ENCODE measurements around the gene ZSWIM4.

ZSWIM4 gene

DNA sequence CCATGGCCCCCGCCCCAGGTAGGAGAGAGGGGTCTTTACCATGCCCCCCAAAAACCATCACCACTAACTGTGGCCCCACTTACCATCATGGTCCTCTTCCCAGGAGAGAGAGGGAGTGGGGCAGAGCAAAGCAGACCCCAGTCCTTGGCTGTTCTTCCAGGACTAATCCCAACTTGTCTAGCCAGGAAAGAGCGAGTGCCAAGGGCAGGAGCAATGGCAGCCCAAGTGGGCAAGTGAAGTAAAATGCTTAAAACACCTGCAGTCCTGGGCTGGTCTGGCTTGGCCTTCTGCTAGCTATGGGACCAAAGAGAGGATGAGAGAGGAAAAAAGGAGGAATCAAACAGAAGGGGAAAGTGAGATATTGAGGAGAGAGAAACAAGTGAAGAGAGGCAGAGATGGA, 17.9 kb downstream of the ZSWIM4 start:
- DNase-seq = no peak

DNA sequence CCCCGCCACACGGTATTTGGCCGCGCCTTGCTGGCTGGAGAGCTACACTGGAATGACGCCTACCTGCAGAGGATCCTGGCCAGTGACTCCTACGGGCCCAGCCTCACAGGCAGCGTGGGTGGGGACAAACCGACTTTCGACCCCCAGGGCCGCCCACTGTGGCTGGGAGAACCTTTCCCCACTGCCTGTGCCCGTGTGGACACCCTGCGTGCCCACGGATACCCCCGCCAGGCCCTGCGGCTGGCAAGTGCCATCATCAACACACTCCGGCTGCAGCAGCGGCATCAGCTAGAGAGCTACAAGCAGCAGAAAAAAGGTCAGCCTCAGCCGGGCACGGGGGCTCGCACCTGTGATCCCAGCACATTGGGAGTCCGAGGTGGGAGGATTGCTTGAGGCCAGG, 19.3 kb downstream of the ZSWIM4 start:
- DNase-seq = no peak

DNA sequence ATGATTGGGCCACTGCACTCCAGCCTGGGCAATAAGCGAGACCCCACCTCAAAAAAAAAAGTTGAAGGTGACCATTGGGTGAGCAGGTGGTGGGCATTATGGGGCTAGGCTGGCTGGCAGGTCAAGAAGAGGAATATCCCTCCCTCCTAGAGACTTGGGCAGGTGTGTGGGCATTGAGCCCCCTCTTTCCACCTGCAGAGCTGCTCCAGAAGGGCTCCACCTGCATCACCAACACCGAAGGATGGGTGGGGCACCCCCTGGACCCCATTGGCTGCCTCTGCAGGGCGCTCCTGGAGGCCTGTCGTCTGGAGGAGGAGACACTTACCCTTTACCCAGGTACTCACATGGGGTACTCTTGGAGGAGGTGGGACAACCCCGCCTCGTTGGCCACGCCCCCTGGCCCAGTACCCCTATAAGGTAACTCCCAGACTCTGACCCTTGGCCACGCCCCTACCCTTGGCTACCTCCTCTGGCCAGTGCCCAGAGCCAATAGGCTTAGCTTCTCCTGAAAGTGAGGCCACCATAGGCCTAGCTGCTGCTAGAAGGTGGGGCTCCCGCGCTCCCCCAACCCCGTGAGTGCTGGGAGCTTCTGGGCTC, 21.9 kb downstream of the ZSWIM4 start:
- no peak for DNase-seq

DNA sequence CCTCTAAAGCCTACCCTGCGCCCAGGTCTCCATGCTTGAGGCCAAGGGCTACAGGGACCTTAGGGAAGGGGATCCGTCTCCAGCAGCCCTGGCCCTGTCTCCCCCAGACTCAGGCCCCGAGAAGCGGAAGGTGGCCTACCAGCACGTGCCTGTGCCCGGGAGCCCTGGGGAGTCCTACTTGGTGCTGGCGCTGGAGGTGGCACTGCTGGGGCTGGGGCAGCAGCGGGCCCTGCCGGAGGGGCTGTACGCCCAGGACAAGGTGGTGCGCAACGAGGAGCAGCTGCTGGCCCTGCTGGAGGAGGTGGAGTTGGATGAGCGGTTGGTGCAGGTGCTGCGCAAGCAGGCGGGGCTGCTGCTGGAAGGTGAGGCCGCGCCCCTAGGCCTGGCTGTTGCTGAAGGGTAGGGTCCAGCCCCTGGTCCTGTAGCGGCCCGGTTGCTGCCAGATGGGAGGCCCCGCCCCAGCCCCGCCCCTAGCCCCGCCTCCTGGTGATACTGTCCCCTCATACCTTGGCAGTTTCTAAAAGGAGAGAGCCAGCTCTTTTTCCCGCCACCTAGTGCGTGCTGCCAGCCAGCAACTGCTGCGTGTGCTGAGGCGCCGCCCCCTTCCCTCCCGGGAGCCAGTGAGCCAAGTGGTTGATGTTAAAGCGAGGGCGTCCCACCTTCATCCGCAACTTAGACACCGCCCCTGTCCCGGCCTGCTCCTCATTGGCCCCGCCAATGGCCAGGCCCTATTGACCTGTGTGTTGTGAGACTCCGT, 22.6 kb downstream of the ZSWIM4 start:
- DNase-seq = no peak

DNA sequence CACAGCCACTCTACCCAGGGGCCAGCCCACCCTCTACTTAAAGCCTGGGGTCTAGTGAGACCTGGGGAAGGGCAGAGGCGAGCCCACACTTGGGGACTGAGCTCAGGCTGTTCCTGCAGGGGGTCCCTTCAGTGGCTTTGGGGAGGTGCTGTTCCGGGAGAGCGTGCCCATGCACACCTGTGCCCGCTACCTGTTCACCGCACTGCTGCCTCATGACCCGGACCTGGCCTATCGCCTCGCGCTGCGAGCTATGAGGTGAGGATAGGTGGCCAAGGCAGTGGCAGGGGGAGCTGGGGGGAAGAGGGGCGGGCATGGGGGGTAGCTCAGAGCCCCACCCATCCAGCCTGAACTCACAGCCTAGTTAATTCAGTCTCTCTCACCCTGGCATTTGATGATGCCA, 24.0 kb downstream of the ZSWIM4 start:
- DNase-seq = no peak

DNA sequence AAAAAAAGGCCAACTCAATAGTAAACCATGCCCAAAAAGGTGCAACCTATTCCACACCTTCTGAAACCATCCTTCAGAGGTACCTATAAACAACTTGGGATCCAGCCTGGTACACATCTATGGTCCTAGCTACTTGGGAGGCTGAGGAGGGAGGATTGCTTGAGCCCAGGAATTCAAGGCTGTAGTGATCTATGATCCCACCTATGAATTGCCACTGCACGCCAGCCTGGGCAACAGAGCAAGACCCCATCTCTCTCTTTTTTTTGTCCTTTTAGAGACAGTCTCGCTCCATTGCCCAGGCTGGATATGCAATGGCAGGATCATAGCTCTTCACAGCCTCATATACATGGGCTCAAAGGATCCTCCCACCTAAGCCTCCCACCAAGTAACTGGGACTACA, 26.0 kb downstream of the ZSWIM4 start:
- no peak for DNase-seq

DNA sequence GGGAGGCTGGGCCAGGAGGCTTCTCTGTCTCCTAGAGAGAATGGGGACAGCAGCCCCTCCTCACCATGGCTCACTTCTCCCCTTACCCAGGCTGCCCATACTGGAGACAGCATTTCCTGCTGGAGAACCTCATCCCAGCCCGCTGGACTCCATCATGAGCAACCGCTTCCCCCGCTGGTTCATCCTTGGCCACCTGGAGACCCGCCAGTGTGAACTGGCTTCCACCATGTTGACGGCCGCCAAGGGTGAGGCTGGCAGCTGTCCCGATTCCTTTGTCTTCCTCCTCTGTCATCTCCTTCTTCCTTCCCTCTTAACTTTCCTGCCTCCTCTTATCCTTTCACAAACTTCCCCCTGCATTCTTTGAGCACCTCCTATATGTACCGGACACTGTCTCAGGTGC, 28.0 kb downstream of the ZSWIM4 start:
- no peak for DNase-seq

DNA sequence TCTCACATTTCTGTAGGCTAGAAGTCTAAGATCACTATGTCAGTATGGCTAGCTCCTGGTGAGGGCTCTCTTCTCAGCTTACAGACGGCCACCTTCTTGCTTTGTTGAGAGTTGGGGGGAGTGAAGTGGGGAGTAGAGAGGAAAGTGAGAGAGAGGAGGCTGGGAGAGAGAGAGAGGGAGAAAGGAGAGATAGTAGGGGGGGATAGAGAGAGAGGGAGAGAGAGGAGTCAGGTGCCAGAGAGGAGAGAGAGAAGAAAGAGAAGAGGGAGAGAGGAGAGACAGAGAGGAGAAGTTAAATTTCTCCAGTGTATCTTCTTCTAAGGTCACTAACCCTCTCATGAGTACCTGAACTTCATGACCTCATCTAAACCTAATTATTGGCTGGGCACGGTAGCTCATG, 28.7 kb downstream of the ZSWIM4 start:
- DNase-seq = no peak

DNA sequence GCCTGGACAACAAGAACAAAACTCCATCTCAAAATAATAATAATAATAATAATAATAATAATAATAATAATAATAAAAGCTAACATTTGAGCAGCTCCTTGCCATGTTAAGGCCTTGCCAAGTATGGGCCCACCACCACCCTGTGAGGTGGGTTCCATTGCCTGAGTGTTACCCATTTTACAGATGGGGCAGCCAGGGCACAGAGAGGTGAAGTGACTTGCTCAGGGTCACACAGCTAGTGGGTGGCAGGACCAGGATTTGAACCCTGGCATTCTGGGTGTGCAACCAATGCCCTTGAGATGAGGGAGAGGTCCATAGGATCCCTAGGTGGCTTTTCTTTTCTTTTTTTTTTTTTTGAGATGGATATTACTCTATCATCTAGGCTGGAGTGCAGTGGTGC, 29.5 kb downstream of the ZSWIM4 start:
- no peak for DNase-seq

DNA sequence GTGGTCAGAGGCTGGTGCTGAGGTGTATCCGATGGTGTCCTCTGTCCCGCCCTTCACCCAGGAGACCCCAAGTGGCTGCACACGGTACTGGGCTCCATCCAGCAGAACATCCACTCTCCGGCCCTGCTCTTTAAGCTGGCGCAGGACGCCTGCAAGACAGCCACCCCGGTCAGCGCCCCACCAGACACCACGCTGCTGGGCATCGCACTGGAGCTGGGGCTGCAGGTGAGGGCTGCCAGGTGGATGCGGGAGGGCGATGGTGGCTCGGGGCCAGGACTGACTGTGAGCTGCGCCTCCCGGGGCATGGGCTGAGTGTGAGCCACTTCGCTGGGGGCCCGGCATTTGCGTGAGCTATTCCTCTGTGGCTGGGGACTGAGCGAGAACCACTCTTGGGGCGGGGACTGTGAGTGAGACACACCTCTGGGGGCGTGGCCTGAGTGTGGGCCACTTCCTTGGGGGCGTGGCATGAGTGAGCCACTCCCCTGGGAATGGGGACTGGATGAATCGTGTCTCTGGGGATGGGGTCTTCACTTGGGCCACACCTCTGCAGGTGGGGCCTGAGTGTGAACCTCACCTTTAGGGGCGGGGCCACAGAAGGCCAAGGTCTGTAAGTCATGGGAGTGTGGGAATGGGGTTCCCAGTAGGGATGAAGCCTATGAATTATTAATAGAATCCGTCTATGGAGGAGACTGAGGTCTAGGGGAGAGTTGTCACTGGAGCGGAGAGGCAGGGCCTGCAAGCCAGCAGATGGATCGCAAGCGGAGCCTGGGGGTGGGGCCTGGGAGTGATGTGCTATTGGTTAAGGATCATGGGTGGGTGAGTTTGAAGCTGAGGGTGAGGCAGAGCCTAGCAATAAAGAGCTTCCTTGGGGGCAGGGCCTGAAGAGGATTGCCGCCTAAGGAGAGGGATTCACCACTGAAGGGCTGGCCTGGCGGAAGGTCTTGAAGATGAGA, 30.5 kb downstream of the ZSWIM4 start:
- DNase-seq = no peak

DNA sequence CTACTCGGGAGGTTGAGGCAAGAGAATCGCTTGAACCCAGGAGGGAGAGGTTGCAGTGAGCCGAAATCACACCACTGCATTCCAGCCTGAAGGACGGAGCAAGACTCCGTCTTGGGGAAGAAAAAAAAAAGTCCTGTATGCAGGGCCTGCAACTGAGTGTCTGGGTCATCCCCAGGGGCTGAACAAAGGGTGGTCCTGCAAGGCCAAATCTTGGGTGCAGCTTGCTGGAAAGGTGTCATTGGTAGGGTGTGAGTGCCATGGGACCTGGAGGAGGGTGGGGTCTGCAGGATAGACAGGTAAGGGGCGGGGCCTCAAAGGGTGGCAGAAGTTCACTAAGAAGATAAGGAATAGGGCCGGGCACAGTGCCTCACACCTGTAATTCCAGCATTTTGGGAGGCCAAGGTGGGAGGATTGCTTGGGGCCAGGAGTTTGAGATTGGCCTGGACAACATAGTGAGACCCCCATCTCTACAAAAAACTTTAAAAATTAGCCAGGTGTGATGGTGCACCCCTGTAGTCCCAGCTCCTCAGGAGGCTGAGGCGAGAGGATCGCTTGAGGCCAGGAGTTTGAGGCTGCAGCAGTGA, 31.5 kb downstream of the ZSWIM4 start:
- no peak for DNase-seq

DNA sequence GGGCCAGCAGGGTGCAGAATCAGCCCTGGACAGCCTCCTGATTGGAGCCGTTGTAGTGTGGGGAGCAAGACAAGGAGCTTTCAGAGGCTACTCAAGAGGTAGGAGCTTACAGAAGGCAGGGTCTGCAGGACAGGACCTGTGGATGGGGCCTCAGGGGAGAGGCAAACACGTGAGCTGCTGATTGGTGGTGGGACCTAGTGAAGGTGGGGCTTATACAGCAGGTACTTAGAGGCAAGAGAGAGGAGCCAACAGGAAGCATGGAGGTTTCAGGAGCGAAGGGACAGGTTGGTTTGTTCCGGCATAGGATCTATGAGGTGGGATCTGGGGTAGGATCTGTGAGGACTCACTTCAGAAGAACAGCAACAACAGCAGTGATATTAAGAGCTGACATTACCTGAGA, 32.4 kb downstream of the ZSWIM4 start:
- DNase-seq = no peak

DNA sequence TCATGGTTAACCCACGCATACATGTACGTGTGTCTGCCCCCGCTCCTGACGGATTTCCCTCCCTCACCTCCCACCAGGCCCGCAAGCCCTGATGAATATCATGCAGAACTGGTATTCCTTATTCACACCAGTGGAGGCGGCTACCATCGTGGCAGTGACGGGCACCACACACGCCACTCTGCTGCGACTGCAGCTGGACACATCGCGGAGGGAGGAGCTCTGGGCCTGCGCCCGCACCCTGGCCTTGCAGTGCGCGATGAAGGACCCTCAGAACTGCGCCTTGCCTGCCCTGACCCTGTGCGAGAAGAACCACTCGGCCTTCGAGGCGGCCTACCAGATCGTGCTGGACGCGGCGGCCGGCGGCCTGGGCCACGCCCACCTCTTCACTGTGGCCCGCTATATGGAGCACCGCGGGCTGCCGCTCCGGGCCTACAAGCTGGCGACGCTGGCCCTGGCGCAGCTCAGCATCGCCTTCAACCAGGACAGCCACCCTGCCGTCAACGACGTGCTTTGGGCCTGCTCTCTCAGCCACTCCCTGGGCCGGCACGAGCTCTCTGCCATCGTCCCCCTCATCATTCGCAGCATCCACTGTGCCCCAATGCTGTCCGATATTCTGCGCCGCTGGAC, 35.0 kb downstream of the ZSWIM4 start:
- no peak for DNase-seq

DNA sequence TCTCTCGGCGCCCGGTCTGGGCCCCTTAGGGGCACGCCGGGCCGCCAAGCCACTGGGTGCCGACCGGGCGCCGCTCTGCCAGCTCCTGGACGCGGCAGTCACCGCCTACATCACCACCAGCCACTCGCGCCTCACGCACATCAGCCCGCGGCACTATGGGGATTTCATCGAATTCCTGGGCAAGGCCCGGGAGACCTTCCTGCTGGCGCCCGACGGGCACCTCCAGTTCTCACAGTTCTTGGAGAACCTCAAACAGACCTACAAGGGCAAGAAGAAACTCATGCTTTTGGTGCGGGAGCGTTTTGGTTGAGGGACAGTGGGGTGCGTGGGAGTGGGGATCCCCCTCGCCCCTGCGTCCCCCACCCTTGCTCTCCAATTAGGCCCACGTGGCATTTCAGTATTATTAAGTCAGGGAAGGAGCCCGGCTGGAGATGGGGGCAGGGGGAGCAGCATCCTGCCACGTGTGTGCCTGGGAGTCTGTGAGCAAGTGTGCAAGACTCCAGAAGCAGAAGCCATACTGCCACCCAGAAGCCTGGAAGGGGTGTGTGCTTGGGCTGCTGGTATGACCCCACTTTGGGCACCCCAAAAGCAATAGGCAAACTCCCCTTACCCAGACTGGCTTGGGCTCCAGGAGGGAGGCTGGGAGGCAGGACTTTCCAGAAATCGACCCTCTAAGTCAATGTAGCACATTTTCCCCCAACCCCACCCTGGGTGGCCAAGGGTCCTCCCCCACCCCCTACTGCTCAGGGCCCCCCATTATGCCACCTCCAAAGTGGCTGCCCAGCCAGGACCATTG, 35.7 kb downstream of the ZSWIM4 start:
- DNase-seq = no peak

DNA sequence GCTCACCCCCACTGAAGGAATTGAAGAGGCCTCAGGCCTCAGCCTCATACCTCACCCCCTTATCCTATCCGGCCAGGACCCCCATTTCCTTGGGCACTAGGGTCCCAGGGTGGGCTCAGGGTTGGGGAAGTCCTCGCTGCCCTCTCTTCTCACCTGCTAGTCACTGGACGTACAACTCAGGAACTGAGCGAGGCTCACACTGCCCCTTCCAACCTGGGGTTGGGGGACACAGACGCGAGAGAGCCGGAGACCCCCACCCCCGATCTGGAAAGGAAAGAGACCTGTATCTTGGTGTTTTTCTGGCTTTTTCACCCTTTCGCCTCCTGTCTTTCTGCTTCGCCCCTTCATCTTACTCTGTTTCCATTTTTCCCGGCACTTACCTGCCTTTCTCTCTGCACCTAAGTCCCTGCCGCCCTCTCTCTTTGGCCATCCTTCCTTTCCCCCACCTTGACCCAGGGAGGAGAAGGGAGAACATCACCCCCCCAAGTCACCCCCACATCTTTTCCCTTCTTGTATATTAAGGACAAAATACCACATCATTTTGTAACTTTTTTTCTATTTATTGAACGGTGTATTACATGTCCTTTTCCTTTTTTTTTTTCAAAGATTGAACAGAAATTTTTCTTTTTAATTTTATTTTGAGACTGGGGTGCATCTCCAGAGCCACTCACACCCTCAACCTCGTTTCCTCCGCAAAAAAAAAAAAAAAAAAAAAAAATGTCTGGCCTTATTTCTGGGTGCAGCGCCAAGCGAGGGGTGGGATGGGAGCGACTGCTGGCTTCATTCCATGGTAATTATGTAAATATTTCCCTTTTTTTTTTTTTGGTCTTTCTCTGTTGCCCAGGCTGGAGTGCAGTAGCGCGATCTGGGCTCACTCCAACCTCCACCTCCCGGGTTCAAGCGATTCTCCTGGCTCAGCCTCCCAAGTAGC, 36.6 kb downstream of the ZSWIM4 start:
- DNase-seq = no peak

DNA sequence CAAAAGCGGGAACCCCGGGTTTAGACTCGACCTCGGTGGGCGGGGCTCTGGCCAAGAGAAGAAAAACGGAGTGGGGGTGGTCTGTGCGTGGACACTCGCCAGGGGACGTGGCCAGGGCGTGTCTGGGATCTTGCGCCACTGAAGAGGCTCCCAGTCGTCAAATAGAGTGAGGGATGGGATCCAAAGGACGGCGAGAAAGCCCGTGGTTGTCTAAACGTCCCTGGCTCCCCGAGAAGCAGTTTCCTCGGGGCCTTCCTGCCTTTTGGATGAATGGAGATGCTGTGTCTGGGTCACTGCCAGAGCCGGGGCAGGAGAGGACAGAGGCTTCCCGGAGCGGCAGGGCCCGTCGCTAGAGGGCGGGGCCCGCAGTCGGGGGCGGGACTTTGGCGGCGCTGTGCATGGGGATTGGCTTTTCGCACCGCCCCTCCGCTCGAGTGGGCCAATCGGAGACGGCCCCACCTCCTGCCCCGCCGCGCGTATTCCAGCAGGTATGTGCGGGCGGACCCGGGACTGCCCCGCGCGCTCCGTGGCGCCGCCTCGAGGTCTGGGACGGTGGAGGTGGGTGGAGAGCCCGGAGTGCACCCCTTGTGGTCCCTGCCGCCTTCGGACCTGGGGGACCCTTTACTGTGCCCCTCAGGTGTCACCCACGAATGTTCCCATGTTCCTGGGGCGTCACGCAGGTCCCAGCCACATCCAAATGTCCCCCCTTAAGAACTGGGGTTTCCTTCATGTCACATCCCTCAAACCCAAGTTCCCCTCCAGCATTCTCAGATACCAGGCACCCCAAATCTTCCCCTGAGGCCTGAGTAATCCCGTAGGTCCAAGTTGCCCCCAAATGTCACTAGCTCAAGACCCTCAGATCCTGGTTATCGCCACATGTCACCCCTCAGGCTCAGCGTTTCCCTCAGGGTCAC, 38.3 kb downstream of the ZSWIM4 start:
- DNase-seq = peak; percentile 82

DNA sequence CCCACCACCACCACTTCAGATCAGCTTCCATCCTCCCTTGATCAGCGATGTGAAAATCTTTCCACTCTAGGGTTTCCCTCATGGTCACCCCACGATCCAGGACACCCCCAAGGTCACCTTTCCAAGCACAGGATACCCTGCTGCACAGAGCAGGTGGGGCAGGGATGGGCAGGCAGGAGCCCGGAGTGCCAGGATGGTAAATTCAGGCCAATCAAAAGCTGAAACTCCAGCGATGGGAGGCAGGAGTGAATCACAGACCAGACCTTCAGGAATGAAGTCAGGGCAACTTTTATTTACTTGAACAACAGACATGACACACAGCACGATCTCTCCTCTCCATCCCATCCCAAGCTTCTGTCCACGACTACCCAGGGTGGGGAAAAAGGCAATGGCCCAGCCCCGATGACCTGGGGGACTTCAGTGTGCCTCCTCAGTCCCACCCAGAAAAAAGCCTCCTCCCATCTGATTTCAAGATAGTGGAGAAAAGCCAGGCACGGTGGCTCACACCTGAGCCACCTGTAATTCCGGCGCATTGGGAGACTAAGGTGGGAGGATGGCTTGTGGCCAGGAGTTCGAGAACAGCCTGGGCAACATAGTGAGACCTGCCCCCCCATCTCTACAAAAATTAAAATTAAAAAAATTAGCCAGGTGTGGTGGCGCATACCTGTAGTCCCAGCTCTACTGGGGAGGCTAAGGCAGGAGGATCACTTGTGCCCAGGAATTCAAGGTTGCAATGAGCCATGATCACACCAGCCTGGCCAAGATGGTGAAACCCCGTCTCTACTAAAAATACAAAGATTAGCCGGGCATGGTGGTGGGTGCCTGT, 39.2 kb downstream of the ZSWIM4 start:
- no peak for DNase-seq

DNA sequence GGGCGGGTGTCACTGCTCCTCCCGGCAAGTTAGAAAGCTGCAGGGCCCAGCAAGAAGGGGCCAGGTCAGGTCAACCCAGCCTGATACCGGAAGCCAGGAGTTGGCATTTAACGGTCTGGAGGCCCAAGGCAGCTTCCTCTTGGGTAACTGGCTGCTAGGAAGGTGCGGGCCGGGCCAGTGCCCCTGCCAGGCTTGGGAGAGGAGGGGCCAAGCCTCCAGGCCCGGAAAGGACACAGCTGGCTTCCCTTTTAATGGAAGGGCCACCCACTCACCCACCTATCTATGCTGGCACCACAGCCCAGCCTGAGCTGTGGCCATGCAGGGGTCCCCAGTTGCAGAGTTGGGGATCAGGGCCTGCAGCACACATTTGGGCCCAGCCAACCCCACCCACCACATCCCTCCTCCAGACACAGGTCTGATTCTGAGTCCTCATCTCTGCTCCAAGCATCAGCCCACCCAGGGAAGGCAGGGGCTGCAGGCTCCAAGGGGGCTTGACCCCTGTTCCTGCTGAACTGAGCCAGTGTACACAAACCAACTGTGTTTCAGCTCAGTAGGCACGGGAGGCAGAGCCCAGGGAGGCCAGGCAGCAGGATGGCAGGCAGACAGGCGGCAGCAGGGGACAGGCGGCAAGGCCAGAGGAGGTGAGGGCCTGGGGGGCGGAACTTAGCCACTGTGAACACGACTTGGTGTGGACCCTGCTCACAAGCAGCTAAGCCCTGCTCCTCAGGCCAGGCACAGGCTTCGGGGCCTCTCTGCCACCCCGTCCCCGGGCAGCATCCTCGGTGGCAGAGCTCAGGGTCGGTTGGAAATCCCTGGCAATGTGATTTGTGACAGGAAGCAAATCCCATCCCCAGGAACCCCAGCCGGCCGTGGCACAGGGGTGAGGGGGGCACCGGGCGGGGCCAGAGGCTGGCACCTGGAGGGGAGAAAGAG, 40.8 kb downstream of the ZSWIM4 start:
- no peak for DNase-seq

Measured in NCI-H1105 treated with DMSO at 0.1 percent for 48 hours (cell line).